ENCODE results near the gene HTR7.

- TF ChIP-seq RAD21 (IDR thresholded peaks at IDR 0.05; ENCODE audit: low read depth): no peak
- TF ChIP-seq TAF1 (IDR thresholded peaks at IDR 0.05; ENCODE audit: low read depth): no peak
- TF ChIP-seq MAX (IDR thresholded peaks at IDR 0.05): no peak
- no peak for TF ChIP-seq ZBTB7A (IDR thresholded peaks at IDR 0.05; ENCODE audit: low read depth)
- no peak for TF ChIP-seq FOXM1 (IDR thresholded peaks at IDR 0.05; ENCODE audit: borderline replicate concordance, low read depth)
- no peak for TF ChIP-seq EGR1 (IDR thresholded peaks at IDR 0.05)
- TF ChIP-seq YY1 (IDR thresholded peaks at IDR 0.05; ENCODE audit: low read depth): no peak
- TF ChIP-seq TEAD4 (IDR thresholded peaks at IDR 0.05): no peak
- no peak for TF ChIP-seq EP300 (IDR thresholded peaks at IDR 0.05; ENCODE audit: borderline replicate concordance)
- no peak for TF ChIP-seq REST (IDR thresholded peaks at IDR 0.05; ENCODE audit: low read depth)
- TF ChIP-seq TCF12 (IDR thresholded peaks at IDR 0.05; ENCODE audit: low read depth): no peak
- no peak for TF ChIP-seq CEBPB (IDR thresholded peaks at IDR 0.05)
- TF ChIP-seq CREB1 (IDR thresholded peaks at IDR 0.05; ENCODE audit: low read depth): no peak
These were observed 161.7 kb downstream of the HTR7 start for GRCh38 chr10:90695915-90696676.

Measured in Ishikawa (cell line).